A673 (cell line): ENCODE data around the gene SARDH. TPM values are rescaled to one million over a fixed set of nuclear protein-coding genes. Genes with fewer than 3 reads are reported as not detected.

Experiments used
- BruUV-seq: library from RNA; stranded (reverse); fragments of 400-500 nt; replicated peaks from 2 replicates; lab custom pipeline; 2021; lab: Mats Ljungman, UMichigan
- CTCF ChIA-PET: fragments of 300-600 bp; sonication (Branson Sonifier 250); formaldehyde crosslinking; loops from one replicate; lab custom pipeline; 2022; ENCODE audit warnings: antibody characterized with exemption; lab: Charles Lee
- POLR2A ChIA-PET: fragments of 300-600 bp; sonication (Branson Sonifier 250); formaldehyde crosslinking; loops from one replicate; lab custom pipeline; 2022; ENCODE audit warnings: antibody characterized with exemption; ENCODE audit not compliant: low non-redundant PET; lab: Charles Lee
- DNase-seq: peaks from one replicate; pipeline ENCODE4 v3.0.0-alpha.2; 2015; ENCODE audit warnings: low spot score
- H3K27ac ChIP-seq: fragments of 200-600 bp; sonication (generic); 2 replicates; pipeline ENCODE4 v1.5.1; 2016; ENCODE audit warnings: mixed run types, low read depth, mild to moderate bottlenecking, mixed read lengths, antibody characterized with exemption, low read length; ENCODE audit not compliant: poor library complexity, severe bottlenecking
- H3K27me3 ChIP-seq: fragments of 200-600 bp; sonication (generic); replicated peaks from 2 replicates; pipeline ENCODE4 v1.6.1; 2017; ENCODE audit warnings: mixed run types, low read depth, mild to moderate bottlenecking, mixed read lengths, antibody characterized with exemption, low read length; ENCODE audit not compliant: insufficient read depth, poor library complexity
- H3K36me3 ChIP-seq: fragments of 200-600 bp; sonication (generic); 2 replicates; pipeline ENCODE4 v1.6.1; 2016; ENCODE audit warnings: mixed run types, mild to moderate bottlenecking, mixed read lengths, antibody characterized with exemption, low read length; ENCODE audit not compliant: insufficient read depth, poor library complexity, severe bottlenecking
- H3K4me1 ChIP-seq: fragments of 200-600 bp; sonication (generic); 2 replicates; pipeline ENCODE4 v1.6.1; 2017; ENCODE audit warnings: mixed run types, mild to moderate bottlenecking, mixed read lengths, antibody characterized with exemption, low read length; ENCODE audit not compliant: insufficient read depth, poor library complexity, severe bottlenecking
- H3K4me3 ChIP-seq: fragments of 200-600 bp; sonication (generic); 2 replicates; pipeline ENCODE4 v1.5.1; 2016; ENCODE audit warnings: low read depth, mixed run types, mild to moderate bottlenecking, mixed read lengths, low read length; ENCODE audit not compliant: poor library complexity, severe bottlenecking
- H3K9me3 ChIP-seq: fragments of 200-600 bp; sonication (generic); 2 replicates; pipeline ENCODE4 v1.6.1; 2016; ENCODE audit warnings: mixed run types, low read depth, mild to moderate bottlenecking, mixed read lengths, antibody characterized with exemption, low read length; ENCODE audit not compliant: poor library complexity, severe bottlenecking
- CTCF ChIP-seq: fragments of 300-800, 200-600 bp; sonication (generic); conservative IDR thresholded peaks from 2 replicates; pipeline ENCODE4 v1.5.1; 2017; ENCODE audit warnings: low read depth, mild to moderate bottlenecking, antibody characterized with exemption, low read length, moderate library complexity, mixed read lengths
- EZH2 ChIP-seq: fragments of 200-600 bp; sonication (generic); IDR thresholded peaks from 2 replicates; pipeline ENCODE4 v1.6.1; 2017; ENCODE audit warnings: borderline replicate concordance, low read depth, mild to moderate bottlenecking, mixed read lengths, antibody characterized with exemption, low read length; ENCODE audit not compliant: poor library complexity, severe bottlenecking
- intact Hi-C: fragments of 100-400 bp; cut with micrococcal nuclease; formaldehyde crosslinking; loops from one replicate; pipeline ENCODE4 v1.10.0; 2022; ENCODE audit not compliant: unreplicated experiment
- total RNA-seq: library from RNA; stranded (reverse); gene quantifications from 2 replicates; pipeline ENCODE4 v1.2.3, GENCODE V29; 2021

Gene SARDH
- total RNA-seq, 1 experiment from 2014 or later, result 0.37 TPM

- CTCF ChIA-PET, result no interaction called here
These were observed 99.4 kb downstream of the SARDH start for GRCh38 chr9:133638711-133639110.

GRCh38 chr9:133638076-133638475 is 100.1 kb downstream of the SARDH start:
- Histone ChIP-seq H3K4me3 (no peak overlapping the region), H3K27ac (no peak overlapping the region), H3K9me3 (no peaks in the 10 kb centered on the region), H3K27me3 (no peaks in the 10 kb centered on the region), H3K4me1 (no peaks in the 10 kb centered on the region), H3K36me3 (no peaks in the 10 kb centered on the region)
- POLR2A ChIA-PET, result no interaction called here
- DNase-seq, result peak; percentile 52
- TF ChIP-seq EZH2 (no peak), CTCF (no peak)
- CTCF ChIA-PET, result no interaction called here
- no TSS peak for BruUV-seq
- intact Hi-C loops, result no loop called here

More at GRCh38 chr9:133638711-133639110, 99.4 kb downstream of the SARDH start:
- H3K4me1 ChIP-seq, result no peaks in the 10 kb centered on the region
- H3K27ac ChIP-seq, result no peak overlapping the region
- no peaks in the 10 kb centered on the region for H3K27me3 ChIP-seq
- no peak overlapping the region for H3K4me3 ChIP-seq
- DNase-seq, result no peak
- BruUV-seq, result no TSS peak
- POLR2A ChIA-PET, result no interaction called here
- intact Hi-C loops, result no loop called here
- H3K36me3 ChIP-seq, result no peaks in the 10 kb centered on the region
- H3K9me3 ChIP-seq, result no peaks in the 10 kb centered on the region
- TF ChIP-seq CTCF (no peak), EZH2 (no peak)

GRCh38 chr9:133637451-133638055 is 100.6 kb downstream of the SARDH start:
- no TSS peak for BruUV-seq
- intact Hi-C loops, result no loop called here
- ChIA-PET POLR2A (no interaction called here), CTCF (no interaction called here)
- no peak for TF ChIP-seq CTCF
- TF ChIP-seq EZH2, result no peak
- Histone ChIP-seq H3K27me3 (no peaks in the 10 kb centered on the region), H3K27ac (no peak overlapping the region), H3K36me3 (no peaks in the 10 kb centered on the region), H3K9me3 (no peaks in the 10 kb centered on the region), H3K4me3 (no peak overlapping the region), H3K4me1 (no peaks in the 10 kb centered on the region)
- DNase-seq, result no peak
